Endodermal cell (in vitro differentiated cells): Measurements from ENCODE around the gene PPP1R16B. TPM values are rescaled to one million over a fixed set of nuclear protein-coding genes. Genes with fewer than 3 reads are reported as not detected.

Source experiments
- DNase-seq: peaks from one replicate; pipeline ENCODE4 v3.0.0-alpha.2; 2017
- H3K27ac ChIP-seq: 2 replicates; pipeline ENCODE4 v1.5.1; 2013; ENCODE audit warnings: mild to moderate bottlenecking, low read depth, low read length, moderate library complexity
- H3K27me3 ChIP-seq: 2 replicates; pipeline ENCODE4 v1.6.1; 2013; ENCODE audit warnings: mild to moderate bottlenecking, low read length, moderate library complexity; ENCODE audit not compliant: insufficient read depth, control insufficient read depth, poor library complexity, severe bottlenecking
- H3K36me3 ChIP-seq: 2 replicates; pipeline ENCODE4 v1.7.0; 2013; ENCODE audit warnings: mild to moderate bottlenecking, low read length, moderate library complexity; ENCODE audit not compliant: control insufficient read depth, insufficient read depth
- H3K4me1 ChIP-seq: one replicate; pipeline ENCODE4 v1.7.0; 2013; ENCODE audit warnings: low read length; ENCODE audit not compliant: control insufficient read depth, insufficient read depth
- H3K4me3 ChIP-seq: 2 replicates; pipeline ENCODE4 v1.5.1; 2013; ENCODE audit warnings: mild to moderate bottlenecking, low read length, moderate library complexity
- H3K9ac ChIP-seq: 2 replicates; pipeline ENCODE4 v1.6.1; 2013; ENCODE audit warnings: mild to moderate bottlenecking, low read length, moderate library complexity; ENCODE audit not compliant: poor library complexity, severe bottlenecking; ENCODE audit errors: extremely low read depth
- H3K9me3 ChIP-seq: 2 replicates; pipeline ENCODE4 v1.6.1; 2013; ENCODE audit warnings: mild to moderate bottlenecking, low read length, moderate library complexity; ENCODE audit not compliant: control insufficient read depth
- H3K27ac Mint-ChIP-seq: 2 replicates; pipeline ENCODE4 v1.8.0; 2020; ENCODE audit warnings: mixed read lengths
- H3K27me3 Mint-ChIP-seq: 2 replicates; pipeline ENCODE4 v1.8.0; 2021; ENCODE audit warnings: mild to moderate bottlenecking, mixed read lengths; ENCODE audit not compliant: insufficient read depth
- H3K36me3 Mint-ChIP-seq: 2 replicates; pipeline ENCODE4 v1.8.0; 2020; ENCODE audit warnings: low read depth, mixed read lengths
- H3K4me1 Mint-ChIP-seq: 2 replicates; pipeline ENCODE4 v1.8.0; 2020; ENCODE audit warnings: mixed read lengths
- H3K4me3 Mint-ChIP-seq: 2 replicates; pipeline ENCODE4 v1.8.0; 2020; ENCODE audit warnings: mild to moderate bottlenecking, moderate library complexity, mixed read lengths
- H3K9me3 Mint-ChIP-seq: 2 replicates; pipeline ENCODE4 v1.8.0; 2020; ENCODE audit warnings: mild to moderate bottlenecking, mixed read lengths
- CTCF ChIP-seq: fragments of 200-600 bp; sonication (generic); conservative IDR thresholded peaks from 2 replicates; pipeline ENCODE4 v1.5.0; 2021; ENCODE audit warnings: antibody characterized with exemption, mild to moderate bottlenecking
- WGBS, 2 experiments: methylation state at CpG; one replicate each; pipeline versions ENCODE4 v1.1.5 to v1.1.7; 2013; ENCODE audit warnings: missing lambda C conversion rate in 2 of 2, mixed read lengths in 1 of 2; ENCODE audit not compliant: insufficient coverage in 1 of 2, insufficient read length in 1 of 2; 5-methylcytosine and 5-hydroxymethylcytosine counted together
- total RNA-seq, 2 donors: library from RNA; stranded (reverse); fragmentation: NEBNext Ultra II Directional in 1 of 2; extraction: Animal tissue kit (Norgen Biotek cat#: 25700) in 1 of 2; gene quantifications; 2 replicates in 1 of 2; 3 replicates in 1 of 2; pipeline ENCODE4 v1.2.1, GENCODE V29; 2021

PPP1R16B gene
- total RNA-seq, 2 donors from 2014 or later: 6.7 to 15.3 TPM

- H3K4me3 Mint-ChIP-seq: no peak overlapping the region
- Histone ChIP-seq H3K9ac (no peak overlapping the region), H3K27me3 (no peaks in the 10 kb centered on the region), H3K27ac (no peak overlapping the region), H3K9me3 (no peaks in the 10 kb centered on the region), H3K4me3 (no peak overlapping the region), H3K36me3 (peaks cover 64% of the 10 kb centered on the region), H3K4me1 (no peaks in the 10 kb centered on the region)
- H3K4me1 Mint-ChIP-seq: peaks cover 3% of the 10 kb centered on the region
- H3K27me3 Mint-ChIP-seq: no peaks in the 10 kb centered on the region
- H3K36me3 Mint-ChIP-seq: peaks cover 40% of the 10 kb centered on the region
- 95 to 98% methylated on average over 5 of the region's 5 CpGs for whole genome bisulfite sequencing, 2 experiments
- peak; percentile 21 for DNase-seq
- no peaks in the 10 kb centered on the region for H3K9me3 Mint-ChIP-seq
- no peak for TF ChIP-seq CTCF
- H3K27ac Mint-ChIP-seq: no peak overlapping the region
Measured at GRCh38 chr20:38940644-38941043, 135.1 kb downstream of the PPP1R16B start.

- no peaks in the 10 kb centered on the region for H3K9me3 ChIP-seq
- no peak overlapping the region for H3K27ac ChIP-seq
- 93 to 96% methylated on average over 5 of the region's 5 CpGs for WGBS, 2 experiments
- Mint-ChIP-seq H3K4me3 (no peak overlapping the region), H3K27me3 (no peaks in the 10 kb centered on the region), H3K9me3 (no peaks in the 10 kb centered on the region), H3K27ac (no peak overlapping the region), H3K36me3 (peaks cover 42% of the 10 kb centered on the region), H3K4me1 (peaks cover 3% of the 10 kb centered on the region)
- peak; percentile 31 for DNase-seq
- H3K27me3 ChIP-seq: no peaks in the 10 kb centered on the region
- H3K4me3 ChIP-seq: no peak overlapping the region
- H3K36me3 ChIP-seq: peaks cover 73% of the 10 kb centered on the region
- H3K4me1 ChIP-seq: no peaks in the 10 kb centered on the region
- no peak overlapping the region for H3K9ac ChIP-seq
- peak; percentile 48 for TF ChIP-seq CTCF
Measured at GRCh38 chr20:38941726-38942389, 136.4 kb downstream of the PPP1R16B start.

GRCh38 chr20:38945012-38945411 is 139.5 kb downstream of the PPP1R16B start:
- H3K27ac ChIP-seq: no peak overlapping the region
- Mint-ChIP-seq H3K27me3 (no peaks in the 10 kb centered on the region), H3K4me3 (no peak overlapping the region), H3K36me3 (peaks cover 58% of the 10 kb centered on the region), H3K9me3 (no peaks in the 10 kb centered on the region), H3K4me1 (no peaks in the 10 kb centered on the region), H3K27ac (no peak overlapping the region)
- no peak for TF ChIP-seq CTCF
- no peaks in the 10 kb centered on the region for H3K4me1 ChIP-seq
- H3K4me3 ChIP-seq: no peak overlapping the region
- H3K36me3 ChIP-seq: peaks cover 79% of the 10 kb centered on the region
- 100% methylated on average over 2 of the region's 3 CpGs for WGBS, 2 experiments
- no peak for DNase-seq
- no peak overlapping the region for H3K9ac ChIP-seq
- no peaks in the 10 kb centered on the region for H3K9me3 ChIP-seq
- H3K27me3 ChIP-seq: no peaks in the 10 kb centered on the region
